Aorta (tissue), 5 donors: Measurements from ENCODE around the gene DHRS13. TPM values are rescaled to one million over a fixed set of nuclear protein-coding genes. Genes with fewer than 3 reads are reported as not detected.

Experiments used
- ATAC-seq: fragments of 200-7000 bp; cut with Tn5 transposase; one replicate; pipeline ENCODE4 v1.9.1; 2022; ENCODE audit warnings: moderate library complexity; ENCODE audit not compliant: low FRiP score
- DNase-seq, 2 donors: peaks; one replicate each; pipeline ENCODE4 v3.0.0-alpha.2; 2020
- H3K27ac ChIP-seq, 2 donors: one replicate each; pipeline ENCODE4 v1.5.1; 2013; ENCODE audit warnings: low read length in 2 of 2, mild to moderate bottlenecking in 2 of 2, moderate library complexity in 2 of 2, control low read depth in 1 of 2, inconsistent platforms in 1 of 2, low read depth in 1 of 2
- H3K27me3 ChIP-seq, 2 donors: one replicate each; pipeline ENCODE4 v1.6.1; 2013; ENCODE audit warnings: control low read depth in 1 of 2, low read length in 1 of 2, mild to moderate bottlenecking in 1 of 2, moderate library complexity in 1 of 2; ENCODE audit not compliant: insufficient read depth in 2 of 2, control insufficient read depth in 1 of 2
- H3K36me3 ChIP-seq, 2 donors: one replicate each; pipeline ENCODE4 v1.6.1; 2013; ENCODE audit warnings: control low read depth in 1 of 2, low read length in 1 of 2, mild to moderate bottlenecking in 1 of 2; ENCODE audit not compliant: insufficient read depth in 2 of 2, control insufficient read depth in 1 of 2
- H3K4me1 ChIP-seq, 2 donors: one replicate each; pipeline ENCODE4 v1.6.1; 2013; ENCODE audit warnings: low read length in 2 of 2, control low read depth in 1 of 2, mild to moderate bottlenecking in 1 of 2, moderate library complexity in 1 of 2; ENCODE audit not compliant: insufficient read depth in 2 of 2, control insufficient read depth in 1 of 2
- H3K4me3 ChIP-seq, 2 donors: one replicate each; pipeline ENCODE4 v1.5.1; 2013; ENCODE audit warnings: low read length in 2 of 2, control low read depth in 1 of 2, mild to moderate bottlenecking in 1 of 2
- H3K9me3 ChIP-seq: one replicate; pipeline ENCODE4 v1.6.1; 2013; ENCODE audit warnings: mild to moderate bottlenecking, low read length; ENCODE audit not compliant: control insufficient read depth
- WGBS, 2 donors: extraction: QIAGEN DNeasy Blood & Tissue Kit; methylation state at CpG; one replicate each; pipeline ENCODE4 v1.1.7; 2013; 5-methylcytosine and 5-hydroxymethylcytosine counted together
- intact Hi-C, 2 donors: fragments of 100-400 bp; cut with DNase I; formaldehyde crosslinking; loops; one replicate each; pipeline versions ENCODE4 v1.14.2 to v1.15.0; 2022
- long read RNA-seq, 2 donors: library from polyadenylated mRNA; unstranded; transcript quantifications; one replicate each; pipeline ENCODE4 v2.0.0, GENCODE V29; 2020 to 2021
- polyA plus RNA-seq, 2 donors: library from polyadenylated mRNA; stranded (reverse); fragments of 200-250 nt; gene quantifications; one replicate each; pipeline ENCODE4 v1.2.3, GENCODE V29; 2013
- total RNA-seq, 2 donors: library from RNA; stranded (reverse); fragmentation: NEBNext Ultra II Directional; extraction: Animal tissue kit (Norgen Biotek cat#: 25700); gene quantifications; one replicate each; pipeline ENCODE4 v1.2.1, GENCODE V29; 2021
- donor health status: healthy with polysubstance abuse.
- donor health status: Bipolar disorder and iron deficiency.
- donor health status: DM: no; HTN: no; CAD: no.
- donor health status: DM: no; HTN: no; CAD: no.
- donor health status: DM: yes; HTN: yes; CAD: no.

The DHRS13 gene, protein sequence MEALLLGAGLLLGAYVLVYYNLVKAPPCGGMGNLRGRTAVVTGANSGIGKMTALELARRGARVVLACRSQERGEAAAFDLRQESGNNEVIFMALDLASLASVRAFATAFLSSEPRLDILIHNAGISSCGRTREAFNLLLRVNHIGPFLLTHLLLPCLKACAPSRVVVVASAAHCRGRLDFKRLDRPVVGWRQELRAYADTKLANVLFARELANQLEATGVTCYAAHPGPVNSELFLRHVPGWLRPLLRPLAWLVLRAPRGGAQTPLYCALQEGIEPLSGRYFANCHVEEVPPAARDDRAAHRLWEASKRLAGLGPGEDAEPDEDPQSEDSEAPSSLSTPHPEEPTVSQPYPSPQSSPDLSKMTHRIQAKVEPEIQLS
- total RNA-seq (1 to 10 TPM; 4.3 to 6.1 TPM), polyA plus RNA-seq (1 to 10 TPM in 1 of 2 donors, under 1 TPM in 1; 0.75 to 2.7 TPM)
- long read RNA-seq, donor 1, transcript DHRS13-201 (5 exons, 1,921 nt), result major isoform, 17 of 22 reads
- long read RNA-seq, donor 1, partial matches to known transcripts, result 0 of 22 reads
- long read RNA-seq, donor 1, other reads (novel, unspliced or antisense), result 2 of 22 reads
- long read RNA-seq, donor 2, partial matches to known transcripts, result 0 of 6 reads
- long read RNA-seq, donor 2, other reads (novel, unspliced or antisense), result 0 of 6 reads

- Histone ChIP-seq H3K36me3 (peaks cover 0 to 1% of the 10 kb centered on the region in 2 donors), H3K9me3 (no peaks in the 10 kb centered on the region), H3K4me1 (no peaks in the 10 kb centered on the region), H3K4me3 (peak within 1 kb of the TSS; percentile 38 to 55), H3K27ac (peak within 1 kb of the TSS in 1 of 2 donors; percentile 25), H3K27me3 (no peaks in the 10 kb centered on the region)
- DNase-seq (peak; percentile 90 to 96), ATAC-seq (peak; percentile 92)
- intact Hi-C loops, result loop anchor here (2.0 to 5.0 kb wide), 3 partner anchors 44 to 90 kb away; partner anchors contain the start of gene ERAL1 (in 1 of the 2)
- WGBS, 2 donors, result 1% methylated on average over 44 to 55 of the region's 55 CpGs
Observed at GRCh38 chr17:28902819-28903545, at the start of gene DHRS13. TSS of gene DHRS13 (minus strand) at chr17:28903079. CDS start at chr17:28902944, 135 bp downstream.

GRCh38 chr17:28951991-28952975 is 49.4 kb upstream of the DHRS13 start:
- Histone ChIP-seq H3K27me3 (no peaks in the 10 kb centered on the region), H3K9me3 (no peaks in the 10 kb centered on the region), H3K36me3 (no peaks in the 10 kb centered on the region), H3K27ac (peak overlapping the region; percentile 92 to 98), H3K4me1 (no peaks in the 10 kb centered on the region), H3K4me3 (peak overlapping the region; percentile 19 to 66)
- 4 to 5% methylated on average over 36 of the region's 36 CpGs for WGBS, 2 donors
- intact Hi-C loops, result loop anchor here (5.0 to 10.0 kb wide), 3 partner anchors 55 to 617 kb away; partner anchors contain the start of genes IFT20 (in 2 of the 2), TNFAIP1 (in 2 of the 2) and FLOT2 (in 1 of the 2)
- ATAC-seq, result peak; percentile 93
- DNase-seq, result peak; percentile 98

- Histone ChIP-seq H3K4me1 (no peaks in the 10 kb centered on the region), H3K27ac (peak within 1 kb of the TSS; percentile 92 to 98), H3K4me3 (peak within 1 kb of the TSS; percentile 81 to 92), H3K36me3 (no peaks in the 10 kb centered on the region), H3K27me3 (no peaks in the 10 kb centered on the region), H3K9me3 (no peaks in the 10 kb centered on the region)
- intact Hi-C loops, result loop anchor here (5.0 to 10.0 kb wide), 3 partner anchors 54 to 617 kb away; partner anchors contain the start of genes IFT20 (in 2 of the 2), TNFAIP1 (in 2 of the 2) and FLOT2 (in 1 of the 2)
- peak; percentile 93 for ATAC-seq
- 0% methylated on average over 51 of the region's 51 CpGs for WGBS, 2 donors
- DNase-seq, result peak; percentile 100
Observed at GRCh38 chr17:28951428-28951990, 48.6 kb upstream of the DHRS13 start, which contains the start of gene PHF12. TSS of gene PHF12 (minus strand) at chr17:28951518. CDS start at chr17:28950960, 558 bp downstream.

- Histone ChIP-seq H3K4me1 (no peaks in the 10 kb centered on the region), H3K36me3 (no peaks in the 10 kb centered on the region), H3K9me3 (no peaks in the 10 kb centered on the region), H3K4me3 (peak overlapping the region; percentile 81 to 92), H3K27ac (peak overlapping the region; percentile 69 to 89), H3K27me3 (no peaks in the 10 kb centered on the region)
- DNase-seq (no peak), ATAC-seq (no peak)
- intact Hi-C loops, result loop anchor here (5.0 to 10.0 kb wide), 3 partner anchors 54 to 616 kb away; partner anchors contain the start of genes IFT20 (in 2 of the 2), TNFAIP1 (in 2 of the 2) and FLOT2 (in 1 of the 2)
- WGBS, 2 donors, result 1% methylated on average over 31 to 51 of the region's 51 CpGs
Observed at GRCh38 chr17:28950752-28951427, 48.0 kb upstream of the DHRS13 start.

DNA sequence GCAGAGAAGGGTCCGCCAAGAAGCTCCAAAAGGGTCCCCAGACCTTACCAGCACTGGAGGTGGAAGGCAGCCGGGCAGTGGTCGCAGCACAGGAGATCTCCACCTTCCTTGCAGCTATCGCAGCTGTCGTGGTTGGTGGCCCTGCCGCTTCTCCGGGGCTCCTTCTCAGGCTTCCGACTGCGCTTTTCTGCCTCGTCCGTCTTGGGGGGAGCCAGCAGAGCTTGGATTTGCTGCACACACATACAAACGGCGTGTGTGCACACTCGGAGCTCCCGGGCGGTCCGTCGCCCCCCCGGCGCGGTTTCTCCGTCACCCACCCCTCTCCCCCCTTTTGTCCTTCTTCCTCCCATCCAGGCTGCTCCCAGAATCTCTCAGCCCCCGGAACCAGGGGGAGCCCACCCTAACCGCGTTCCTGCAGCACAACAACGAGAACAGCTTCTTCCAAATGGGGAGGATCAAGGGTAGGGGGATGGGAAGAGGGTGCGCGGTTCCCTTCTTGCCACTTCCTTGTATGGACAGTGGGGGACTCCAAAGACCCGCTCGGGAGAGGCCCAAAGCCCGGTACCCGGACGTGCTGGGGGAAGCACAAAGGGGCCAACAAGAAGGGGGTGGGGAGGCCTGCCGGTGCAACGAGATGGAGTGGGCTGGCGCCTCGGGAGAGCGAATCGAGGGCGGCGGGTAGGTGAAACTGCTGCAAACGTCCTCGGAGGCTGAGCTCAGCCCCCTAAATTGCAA is 47.3 kb upstream of the DHRS13 start:
- Histone ChIP-seq H3K4me1 (peaks cover 0 to 2% of the 10 kb centered on the region in 2 donors), H3K27ac (peak overlapping the region in 1 of 2 donors; percentile 61), H3K4me3 (peak overlapping the region; percentile 81 to 92), H3K36me3 (no peaks in the 10 kb centered on the region), H3K27me3 (no peaks in the 10 kb centered on the region), H3K9me3 (no peaks in the 10 kb centered on the region)
- 0% methylated on average over 43 of the region's 43 CpGs for WGBS, 2 donors
- peak; percentile 80 to 84 for DNase-seq
- intact Hi-C loops, result loop anchor here (5.0 to 10.0 kb wide), 3 partner anchors 53 to 615 kb away; partner anchors contain the start of genes IFT20 (in 2 of the 2), TNFAIP1 (in 2 of the 2) and FLOT2 (in 1 of the 2)
- no peak for ATAC-seq

GRCh38 chr17:28949185-28950016 is 46.5 kb upstream of the DHRS13 start:
- H3K36me3 ChIP-seq, result no peaks in the 10 kb centered on the region
- 0% methylated on average over 54 to 61 of the region's 61 CpGs for WGBS, 2 donors
- no peaks in the 10 kb centered on the region for H3K9me3 ChIP-seq
- H3K4me3 ChIP-seq, result peak overlapping the region; percentile 81 to 92
- peak; percentile 76 to 87 for DNase-seq
- intact Hi-C loops, result loop anchor here (5.0 to 10.0 kb wide), 6 partner anchors 37 to 615 kb away; partner anchors contain the start of genes IFT20 (in 2 of the 2), TNFAIP1 (in 2 of the 2), DHRS13 (in 1 of the 2) and FLOT2 (in 1 of the 2)
- H3K4me1 ChIP-seq, result peaks cover 2 to 4% of the 10 kb centered on the region in 2 donors
- H3K27me3 ChIP-seq, result no peaks in the 10 kb centered on the region
- no peak for ATAC-seq
- peak overlapping the region; percentile 32 to 61 for H3K27ac ChIP-seq
